IMR-90 (cell line): ENCODE data around the gene UBE3A. TPM values are rescaled to one million over a fixed set of nuclear protein-coding genes. Genes with fewer than 3 reads are reported as not detected.

Experiments
- ATAC-seq: fragments of 200-7000 bp; cut with Tn5 transposase; 2 replicates; pipeline ENCODE4 v1.9.1; 2020; ENCODE audit warnings: low read depth, mild to moderate bottlenecking, moderate library complexity
- BruUV-seq: library from RNA; stranded (reverse); fragments of 400-500 nt; replicated peaks from 2 replicates; lab custom pipeline; 2021; lab: Mats Ljungman, UMichigan
- CTCF ChIA-PET: fragments of 300-600 bp; formaldehyde crosslinking; extraction: SDS; loops from one replicate; lab custom pipeline; 2021; ENCODE audit warnings: antibody characterized with exemption; lab: Yijun Ruan, JAX
- POLR2A ChIA-PET: fragments of 300-600 bp; sonication (Branson Sonifier 250); formaldehyde crosslinking; loops from one replicate; lab custom pipeline; 2022; ENCODE audit warnings: antibody characterized with exemption; ENCODE audit not compliant: unreplicated experiment; lab: Charles Lee
- DNase-seq: peaks from one replicate; pipeline ENCODE4 v3.0.0; 2013
- H2AFZ ChIP-seq: replicated peaks from 2 replicates; pipeline ENCODE3; 2013; ENCODE audit warnings: low read length, mild to moderate bottlenecking; ENCODE audit not compliant: poor library complexity
- H2AK5ac ChIP-seq: 2 replicates; pipeline ENCODE4 v1.6.1; 2013; ENCODE audit warnings: low read depth, low read length, inconsistent platforms
- H2AK9ac ChIP-seq: replicated peaks from 2 replicates; pipeline ENCODE3; 2013; ENCODE audit warnings: mild to moderate bottlenecking, low read depth, low read length, moderate library complexity; ENCODE audit not compliant: poor library complexity
- H2BK120ac ChIP-seq: 2 replicates; pipeline ENCODE4 v1.6.1; 2013; ENCODE audit warnings: low read depth, low read length, inconsistent platforms
- H2BK15ac ChIP-seq: 3 replicates; pipeline ENCODE4 v1.6.1; 2013; ENCODE audit warnings: low read depth, low read length, inconsistent platforms
- H2BK20ac ChIP-seq: 2 replicates; pipeline ENCODE4 v1.6.1; 2013; ENCODE audit warnings: low read depth, mild to moderate bottlenecking, inconsistent platforms, low read length, moderate library complexity
- H2BK5ac ChIP-seq: 2 replicates; pipeline ENCODE4 v1.6.1; 2013; ENCODE audit warnings: mild to moderate bottlenecking, low read depth, low read length, inconsistent platforms; ENCODE audit not compliant: poor library complexity, severe bottlenecking
- H3K14ac ChIP-seq: replicated peaks from 2 replicates; pipeline ENCODE4 v1.6.1; 2013; ENCODE audit warnings: low read depth, low read length, inconsistent platforms
- H3K18ac ChIP-seq: 2 replicates; pipeline ENCODE4 v1.6.1; 2013; ENCODE audit warnings: low read depth, low read length, control low read depth
- H3K23ac ChIP-seq: 2 replicates; pipeline ENCODE4 v1.6.1; 2013; ENCODE audit warnings: low read depth, low read length, inconsistent platforms
- H3K27ac ChIP-seq: 2 replicates; pipeline ENCODE4 v1.5.1; 2013; ENCODE audit warnings: mild to moderate bottlenecking, control low read depth, low read length; ENCODE audit not compliant: insufficient read depth
- H3K27me3 ChIP-seq: 2 replicates; pipeline ENCODE4 v1.6.1; 2013; ENCODE audit warnings: low read length; ENCODE audit not compliant: control insufficient read depth, insufficient read depth
- H3K36me3 ChIP-seq: 2 replicates; pipeline ENCODE4 v1.6.1; 2013; ENCODE audit warnings: low read length, mixed read lengths; ENCODE audit not compliant: control insufficient read depth, insufficient read depth
- H3K4ac ChIP-seq: 2 replicates; pipeline ENCODE4 v1.6.1; 2013; ENCODE audit warnings: low read depth, low read length, inconsistent platforms
- H3K4me1 ChIP-seq: 2 replicates; pipeline ENCODE4 v1.6.1; 2013; ENCODE audit warnings: low read length, mixed read lengths; ENCODE audit not compliant: control insufficient read depth, insufficient read depth
- H3K4me2 ChIP-seq: 2 replicates; pipeline ENCODE4 v1.6.1; 2013; ENCODE audit warnings: low read depth, mild to moderate bottlenecking, control low read depth, low read length, moderate library complexity
- H3K4me3 ChIP-seq: 2 replicates; pipeline ENCODE4 v1.5.1; 2013; ENCODE audit warnings: low read depth, mild to moderate bottlenecking, control low read depth, low read length, moderate library complexity; ENCODE audit not compliant: insufficient read depth
- H3K56ac ChIP-seq: 2 replicates; pipeline ENCODE4 v1.6.1; 2013; ENCODE audit warnings: low read length, inconsistent platforms; ENCODE audit not compliant: insufficient read depth; ENCODE audit errors: extremely low read depth
- H3K79me1 ChIP-seq, 2 experiments: 2 replicates each; pipeline ENCODE4 v1.6.1; 2013; ENCODE audit warnings: low read length in 2 of 2, inconsistent platforms in 1 of 2, low read depth in 1 of 2
- H3K9ac ChIP-seq: 2 replicates; pipeline ENCODE4 v1.6.1; 2013; ENCODE audit warnings: low read depth, low read length, control low read depth
- H3K9me1 ChIP-seq: 2 replicates; pipeline ENCODE4 v1.6.1; 2013; ENCODE audit warnings: low read length, inconsistent platforms; ENCODE audit not compliant: insufficient read depth
- H3K9me3 ChIP-seq: 2 replicates; pipeline ENCODE4 v1.6.1; 2013; ENCODE audit warnings: low read length; ENCODE audit not compliant: control insufficient read depth, insufficient read depth
- H4K20me1 ChIP-seq: 2 replicates; pipeline ENCODE4 v1.6.1; 2013; ENCODE audit warnings: low read length, inconsistent platforms; ENCODE audit not compliant: insufficient read depth
- H4K5ac ChIP-seq: 2 replicates; pipeline ENCODE4 v1.6.1; 2013; ENCODE audit warnings: mild to moderate bottlenecking, low read depth, low read length, control low read depth
- H4K8ac ChIP-seq, 2 experiments: 2 replicates each; pipeline ENCODE4 v1.6.1; 2013; ENCODE audit warnings: low read depth in 2 of 2, low read length in 2 of 2, control low read depth in 1 of 2, inconsistent platforms in 1 of 2
- H4K91ac ChIP-seq: 2 replicates; pipeline ENCODE4 v1.6.1; 2013; ENCODE audit warnings: low read depth, low read length, inconsistent platforms; ENCODE audit not compliant: insufficient read depth
- CTCF ChIP-seq: conservative IDR thresholded peaks from 2 replicates; pipeline ENCODE4 v1.5.1; 2012; ENCODE audit warnings: mild to moderate bottlenecking, low read depth, low read length, improper control_type of control experiment
- ELK1 ChIP-seq: fragments of 150-350 bp; IDR thresholded peaks from 2 replicates; pipeline ENCODE4 v1.6.1; 2016; ENCODE audit warnings: low read depth, mild to moderate bottlenecking, low read length, moderate library complexity, borderline replicate concordance
- RAD21 ChIP-seq: IDR thresholded peaks from 2 replicates; pipeline ENCODE4 v1.6.1; 2012; ENCODE audit warnings: low read length, improper control_type of control experiment
- RCOR1 ChIP-seq: IDR thresholded peaks from 2 replicates; pipeline ENCODE4 v1.6.1; 2012; ENCODE audit warnings: mild to moderate bottlenecking, low read length, improper control_type of control experiment; ENCODE audit not compliant: insufficient replicate concordance
- RFX5 ChIP-seq: IDR thresholded peaks from 2 replicates; pipeline ENCODE4 v1.8.0; 2012; ENCODE audit warnings: low read depth, mild to moderate bottlenecking, low read length, moderate library complexity
- SMC3 ChIP-seq: fragments of 150-350 bp; IDR thresholded peaks from 2 replicates; pipeline ENCODE4 v1.6.1; 2016; ENCODE audit warnings: low read depth, mild to moderate bottlenecking, antibody characterized with exemption, low read length, moderate library complexity
- WGBS, 2 experiments: methylation state at CpG; one replicate each; pipeline versions ENCODE4 v1.1.5 to v1.1.7; 2013; ENCODE audit warnings: missing lambda C conversion rate in 2 of 2; ENCODE audit not compliant: insufficient read length in 1 of 2; ENCODE audit errors: extremely low coverage in 2 of 2; 5-methylcytosine and 5-hydroxymethylcytosine counted together
- dilution Hi-C: fragments of 300-500 bp; cut with HindIII; formaldehyde crosslinking; loops from one replicate; pipeline ENCODE4 v1.14.3; 2018; ENCODE audit warnings: low sequenced_read_pairs; ENCODE audit not compliant: unreplicated experiment
- in situ Hi-C: fragments of 300-500 bp; cut with MboI; formaldehyde crosslinking; loops from 3 replicates; pipeline ENCODE4 v1.14.3; 2019; ENCODE audit warnings: low sequenced_read_pairs, inconsistent platforms, mixed read lengths
- intact Hi-C: fragments of 100-400 bp; cut with micrococcal nuclease; formaldehyde crosslinking; loops from 2 replicates; pipeline ENCODE4 v1.10.0; 2022
- polyA plus RNA-seq, 3 experiments: library from polyadenylated mRNA; depleted of rRNA; stranded (reverse); fragments of >200 nt; gene quantifications; 2 replicates each; pipeline ENCODE4 v1.2.3, GENCODE V29; 2012; ENCODE audit warnings: low replicate concordance in 1 of 3
- total RNA-seq: library from RNA; depleted of rRNA; stranded (reverse); fragments of >200 nt; gene quantifications from 2 replicates; pipeline ENCODE4 v1.2.3, GENCODE V29; 2012

Gene UBE3A
- total and polyA plus RNA-seq, 2 of the 4 experiments (the other 2 are of a cell fraction): 19.3 to 53.2 TPM

- H3K14ac ChIP-seq: no peak overlapping the region
- in situ Hi-C loops: loop anchor here (10.0 kb wide), 1 partner anchor 102 kb away; the partner anchor contains the start of gene UBE3A
- TF ChIP-seq RAD21 (no peak), CTCF (no peak), RFX5 (no peak), SMC3 (no peak), RCOR1 (no peak), ELK1 (no peak)
- H3K4me1 ChIP-seq: no peaks in the 10 kb centered on the region
- no peak overlapping the region for H3K4ac ChIP-seq
- H2AK5ac ChIP-seq: no peak overlapping the region
- H4K91ac ChIP-seq: no peak overlapping the region
- no TSS peak for BruUV-seq
- H2BK20ac ChIP-seq: no peak overlapping the region
- no peak overlapping the region for H3K27ac ChIP-seq
- no CpG with 5 or more reads among the region's 2 CpGs for WGBS, 2 experiments
- H4K8ac ChIP-seq: no peak overlapping the region
- no peak overlapping the region for H2BK120ac ChIP-seq
- no peak overlapping the region for H3K9ac ChIP-seq
- H3K9me1 ChIP-seq: no peaks in the 10 kb centered on the region
- intact Hi-C loops: no loop called here
- H2AK9ac ChIP-seq: no peak overlapping the region
- dilution Hi-C loops: no loop called here
- POLR2A ChIA-PET: no interaction called here
- H3K4me3 ChIP-seq: no peak overlapping the region
- H3K79me1 ChIP-seq: no peaks in the 10 kb centered on the region
- ATAC-seq (no peak), DNase-seq (no peak)
- H3K18ac ChIP-seq: no peak overlapping the region
- H3K56ac ChIP-seq: no peak overlapping the region
- no peak overlapping the region for H2BK5ac ChIP-seq
- H4K5ac ChIP-seq: no peak overlapping the region
- no peak overlapping the region for H2AFZ ChIP-seq
- no peaks in the 10 kb centered on the region for H3K27me3 ChIP-seq
- peaks cover 8% of the 10 kb centered on the region for H3K36me3 ChIP-seq
- no peak overlapping the region for H3K23ac ChIP-seq
- H4K20me1 ChIP-seq: no peaks in the 10 kb centered on the region
- no peak overlapping the region for H2BK15ac ChIP-seq
- no peaks in the 10 kb centered on the region for H3K9me3 ChIP-seq
- CTCF ChIA-PET: interaction anchor here (1.2 to 1.3 kb wide), 2 partner anchors 11 to 12 kb away, joined by 3 to 4 read pairs; no protein-coding TSS in a partner anchor
- H3K4me2 ChIP-seq: no peak overlapping the region
These were observed 105.8 kb downstream of the UBE3A start for GRCh38 chr15:25333049-25333448.
